Hepatocyte (in vitro differentiated cells): ENCODE measurements around the gene CACNA1B.

Source experiments
- EZH2phosphoT487 ChIP-seq: fragments of 200-600 bp; sonication (generic); IDR thresholded peaks from one replicate; pipeline ENCODE4 v1.6.1; 2018; ENCODE audit warnings: antibody characterized with exemption, mild to moderate bottlenecking, low read depth, moderate library complexity; ENCODE audit not compliant: unreplicated experiment, severe bottlenecking
- TF ChIP-seq, protein P1 (sequence below): fragments of 200-600 bp; sonication (generic); IDR thresholded peaks from 2 replicates; pipeline ENCODE4 v1.5.1; 2016; ENCODE audit warnings: antibody characterized with exemption, mild to moderate bottlenecking; ENCODE audit not compliant: poor library complexity

DNA sequence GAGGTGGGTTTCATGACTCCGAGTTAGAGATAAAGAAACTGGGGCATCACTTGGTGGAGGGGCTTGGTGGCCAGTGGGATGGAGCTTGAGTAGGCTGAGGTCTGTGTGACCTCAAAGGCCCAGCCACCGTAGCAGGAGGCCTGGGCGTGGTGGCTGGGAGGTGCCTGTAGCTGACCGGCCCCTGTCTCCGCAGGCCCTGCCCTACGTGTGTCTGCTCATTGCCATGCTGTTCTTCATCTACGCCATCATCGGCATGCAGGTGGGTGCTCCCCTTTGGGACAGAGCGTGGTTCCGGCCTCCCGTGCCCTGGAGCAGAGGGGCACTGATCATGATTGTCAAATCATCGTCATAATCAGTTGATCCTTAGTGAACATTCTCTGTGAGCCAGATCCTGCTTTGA is 196.2 kb downstream of the CACNA1B start:
- TF ChIP-seq, protein P1, sequence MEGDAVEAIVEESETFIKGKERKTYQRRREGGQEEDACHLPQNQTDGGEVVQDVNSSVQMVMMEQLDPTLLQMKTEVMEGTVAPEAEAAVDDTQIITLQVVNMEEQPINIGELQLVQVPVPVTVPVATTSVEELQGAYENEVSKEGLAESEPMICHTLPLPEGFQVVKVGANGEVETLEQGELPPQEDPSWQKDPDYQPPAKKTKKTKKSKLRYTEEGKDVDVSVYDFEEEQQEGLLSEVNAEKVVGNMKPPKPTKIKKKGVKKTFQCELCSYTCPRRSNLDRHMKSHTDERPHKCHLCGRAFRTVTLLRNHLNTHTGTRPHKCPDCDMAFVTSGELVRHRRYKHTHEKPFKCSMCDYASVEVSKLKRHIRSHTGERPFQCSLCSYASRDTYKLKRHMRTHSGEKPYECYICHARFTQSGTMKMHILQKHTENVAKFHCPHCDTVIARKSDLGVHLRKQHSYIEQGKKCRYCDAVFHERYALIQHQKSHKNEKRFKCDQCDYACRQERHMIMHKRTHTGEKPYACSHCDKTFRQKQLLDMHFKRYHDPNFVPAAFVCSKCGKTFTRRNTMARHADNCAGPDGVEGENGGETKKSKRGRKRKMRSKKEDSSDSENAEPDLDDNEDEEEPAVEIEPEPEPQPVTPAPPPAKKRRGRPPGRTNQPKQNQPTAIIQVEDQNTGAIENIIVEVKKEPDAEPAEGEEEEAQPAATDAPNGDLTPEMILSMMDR, result no peak
- TF ChIP-seq EZH2phosphoT487, result no peak
